ENCODE results near the gene BTN1A1. TPM values are rescaled to one million over a fixed set of nuclear protein-coding genes. Genes with fewer than 3 reads are reported as not detected.

Gene BTN1A1
- total RNA-seq, 6 donors from 2014 or later = not detected

GRCh38 chr6:26475823-26476729 is 24.0 kb upstream of the BTN1A1 start:
- ATAC-seq (ENCODE audit: low FRiP score in 2 of 2) = no peak
- 83 to 91% methylated on average over 7 of the region's 7 CpGs for whole genome bisulfite sequencing, 2 donors
- no peak for DNase-seq
- no peaks in the 10 kb centered on the region for H3K36me3 ChIP-seq
- no peaks in the 10 kb centered on the region for H3K9me3 ChIP-seq
- peaks cover 15 to 30% (median 19%) of the 10 kb centered on the region in 4 donors for H3K4me1 ChIP-seq
- H3K27me3 ChIP-seq = no peaks in the 10 kb centered on the region
- peak overlapping the region; percentile 33 to 96 (median 55) for H3K27ac ChIP-seq
- TF ChIP-seq CTCF (IDR thresholded peaks at IDR 0.05) (no peak), POLR2A (IDR thresholded peaks at IDR 0.05) (no peak), POLR2AphosphoS5 (IDR thresholded peaks at IDR 0.05) (no peak), EP300 (IDR thresholded peaks at IDR 0.05) (no peak)
- H3K4me3 ChIP-seq = no peak overlapping the region

- no peaks in the 10 kb centered on the region for H3K36me3 ChIP-seq
- H3K4me1 ChIP-seq = peaks cover 15 to 30% (median 19%) of the 10 kb centered on the region in 4 donors
- no peaks in the 10 kb centered on the region for H3K27me3 ChIP-seq
- 81 to 83% methylated on average over 4 of the region's 4 CpGs for WGBS, 2 donors
- H3K9me3 ChIP-seq = no peaks in the 10 kb centered on the region
- ATAC-seq (ENCODE audit: low FRiP score in 2 of 2) (no peak), DNase-seq (no peak)
- no peak overlapping the region for H3K4me3 ChIP-seq
- TF ChIP-seq EP300 (IDR thresholded peaks at IDR 0.05) (no peak), POLR2A (IDR thresholded peaks at IDR 0.05) (no peak), CTCF (IDR thresholded peaks at IDR 0.05) (no peak), POLR2AphosphoS5 (IDR thresholded peaks at IDR 0.05) (no peak)
- peak overlapping the region; percentile 33 to 73 (median 48) for H3K27ac ChIP-seq
Measured at GRCh38 chr6:26476896-26477295, 23.2 kb upstream of the BTN1A1 start.

- peaks cover 15 to 30% (median 19%) of the 10 kb centered on the region in 4 donors for H3K4me1 ChIP-seq
- H3K36me3 ChIP-seq = no peaks in the 10 kb centered on the region
- 23 to 29% methylated on average over 1 of the region's 1 CpG for WGBS, 2 donors
- H3K27me3 ChIP-seq = no peaks in the 10 kb centered on the region
- TF ChIP-seq EP300 (IDR thresholded peaks at IDR 0.05) (no peak), POLR2AphosphoS5 (IDR thresholded peaks at IDR 0.05) (no peak), POLR2A (IDR thresholded peaks at IDR 0.05) (no peak), CTCF (IDR thresholded peaks at IDR 0.05) (no peak)
- H3K27ac ChIP-seq = peak overlapping the region; percentile 33 to 73 (median 48)
- ATAC-seq (ENCODE audit: low FRiP score in 2 of 2) (no peak), DNase-seq (no peak)
- no peak overlapping the region for H3K4me3 ChIP-seq
- H3K9me3 ChIP-seq = no peaks in the 10 kb centered on the region
Measured at GRCh38 chr6:26477426-26477825, 22.7 kb upstream of the BTN1A1 start.

- no peak for DNase-seq
- WGBS, 2 donors = 95 to 96% methylated on average over 2 of the region's 2 CpGs
- TF ChIP-seq POLR2A (IDR thresholded peaks at IDR 0.05) (no peak), CTCF (IDR thresholded peaks at IDR 0.05) (no peak), POLR2AphosphoS5 (IDR thresholded peaks at IDR 0.05) (no peak), EP300 (IDR thresholded peaks at IDR 0.05) (no peak)
- H3K27me3 ChIP-seq = no peaks in the 10 kb centered on the region
- H3K4me3 ChIP-seq = no peak overlapping the region
- no peaks in the 10 kb centered on the region for H3K9me3 ChIP-seq
- H3K27ac ChIP-seq = peak overlapping the region in 3 of 4 donors; percentile 33 to 73 (median 49)
- ATAC-seq (ENCODE audit: low FRiP score in 2 of 2) = no peak
- H3K36me3 ChIP-seq = no peaks in the 10 kb centered on the region
- H3K4me1 ChIP-seq = peaks cover 10 to 26% (median 16%) of the 10 kb centered on the region in 4 donors
Measured at GRCh38 chr6:26478100-26478984, 21.8 kb upstream of the BTN1A1 start.

Data from upper lobe of left lung (tissue), 6 donors.